Left kidney (tissue), 2 donors: ENCODE measurements around the gene CCR2. TPM values are rescaled to one million over a fixed set of nuclear protein-coding genes. Genes with fewer than 3 reads are reported as not detected.
"Not testable (repeated sequence)": the region's sequence is repeated elsewhere in the genome, so short reads cannot be mapped to it uniquely, and the experiment has no call there.

Experiments used
- DNase-seq: peaks from one replicate; pipeline ENCODE4 v3.0.0-alpha.2; 2013
- polyA plus RNA-seq: library from polyadenylated mRNA; unstranded; fragments of 120-200 nt; gene quantifications from one replicate; pipeline ENCODE4 v1.2.1, GENCODE V29; 2013; ENCODE audit not compliant: insufficient read length

Gene CCR2
- polyA plus RNA-seq, 1 donor = 1.1 TPM

DNA sequence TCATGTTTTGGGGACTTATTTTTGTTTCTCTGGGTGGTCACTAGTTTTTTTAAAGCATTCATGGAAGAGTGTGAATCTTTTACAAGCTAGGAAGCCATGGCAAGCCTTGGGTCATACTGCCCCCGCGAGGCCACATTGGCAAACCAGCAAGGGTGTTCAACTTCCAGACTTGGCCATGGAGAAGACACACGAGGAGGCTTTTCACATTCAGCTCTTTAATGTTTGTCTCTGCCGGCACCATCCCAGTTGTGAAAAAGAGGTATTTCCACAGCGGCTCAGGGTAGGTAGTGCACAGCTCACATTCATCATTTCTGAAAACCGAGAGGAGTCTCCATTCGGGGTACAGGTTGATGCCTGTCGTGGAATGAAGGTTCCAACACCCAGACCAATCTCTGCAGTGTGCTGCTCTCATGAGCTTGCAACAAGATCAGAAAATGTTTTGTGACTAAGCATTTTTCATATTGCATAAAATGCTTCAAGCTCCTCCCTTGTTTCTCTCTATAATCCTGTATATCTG is 24.6 kb downstream of the CCR2 start:
- peak; percentile 50 for DNase-seq

- no peak for DNase-seq
These were observed 26.7 kb downstream of the CCR2 start for GRCh38 chr3:46380471-46381221.

DNA sequence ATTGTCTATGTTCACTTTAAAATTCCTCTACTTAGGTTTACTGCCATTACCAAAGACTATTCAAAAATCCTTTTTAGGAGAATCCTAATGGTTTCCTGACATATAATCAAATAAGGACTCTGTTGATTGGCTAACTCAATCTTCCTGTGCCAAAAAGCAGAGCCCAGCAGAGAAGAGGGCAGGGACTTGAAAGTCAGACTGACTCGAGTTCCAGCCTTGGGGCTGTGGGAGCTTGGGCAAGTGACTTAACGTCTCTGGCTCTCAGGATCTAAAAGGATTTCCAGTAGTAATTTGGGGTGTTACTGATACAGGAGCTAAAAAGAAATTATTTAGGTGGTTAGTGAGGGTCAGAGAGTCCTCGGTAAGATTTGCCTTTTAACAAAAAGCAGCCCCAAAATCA is 27.7 kb downstream of the CCR2 start:
- DNase-seq = no peak

DNA sequence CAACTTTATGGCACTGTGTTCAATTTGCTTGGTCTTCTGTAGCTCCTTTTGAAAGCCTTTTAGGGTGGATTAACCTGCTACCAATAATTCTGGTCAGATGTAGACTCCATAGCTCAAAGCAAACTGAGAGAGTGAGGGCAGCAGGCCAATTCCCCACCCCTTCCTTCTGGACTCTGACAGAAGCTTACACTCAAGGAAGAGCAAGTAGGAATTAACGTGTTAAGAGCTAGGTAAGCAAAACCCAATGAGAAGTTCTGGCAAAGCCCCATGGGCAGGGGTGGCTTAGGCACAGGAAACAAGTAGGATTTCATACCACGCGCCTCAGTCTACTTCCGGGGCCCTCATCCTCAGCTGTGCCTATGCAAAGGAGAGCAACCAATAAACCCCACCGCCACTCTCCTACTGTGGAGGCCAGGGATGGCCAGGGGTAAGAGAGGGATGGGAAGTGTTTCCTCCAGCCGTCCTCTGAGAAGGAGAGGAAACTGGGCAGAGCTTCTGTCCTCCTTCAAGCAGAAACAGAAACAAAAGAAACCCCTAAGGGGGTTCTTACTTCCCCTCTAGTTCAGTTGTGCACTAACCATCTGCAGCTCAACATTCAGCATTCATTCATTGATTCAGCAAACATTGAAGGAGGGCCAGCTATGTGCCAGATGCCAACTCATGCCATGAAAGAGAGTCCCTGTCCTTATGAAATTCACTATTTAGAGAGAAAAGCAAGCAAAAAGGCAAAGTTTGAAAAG is 29.5 kb downstream of the CCR2 start:
- no peak for DNase-seq

GRCh38 chr3:46383951-46384330 is 30.0 kb downstream of the CCR2 start:
- DNase-seq = no peak

DNA sequence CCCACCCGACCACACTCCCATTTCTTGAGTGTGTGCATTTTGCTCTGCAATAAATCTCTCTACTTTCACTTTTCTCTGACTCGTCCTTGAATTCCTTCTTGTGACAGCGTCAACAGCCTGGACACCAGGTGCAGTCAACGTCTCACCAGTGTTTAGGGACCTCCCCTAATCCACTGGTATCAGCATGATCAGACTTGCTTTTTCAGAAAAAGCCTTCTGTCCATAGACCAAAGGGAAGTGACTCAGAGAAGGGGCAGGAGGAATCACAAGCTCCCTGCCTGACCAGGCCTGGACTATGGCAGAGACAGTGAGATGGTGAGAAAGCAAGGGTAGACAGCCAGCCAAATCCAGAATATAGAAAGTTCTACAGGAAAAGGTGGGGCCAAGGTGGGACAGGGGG is 32.3 kb downstream of the CCR2 start:
- no peak for DNase-seq

GRCh38 chr3:46388847-46389246 is 34.9 kb downstream of the CCR2 start:
- not testable (repeated sequence) for DNase-seq

- DNase-seq = no peak
These were observed 35.4 kb downstream of the CCR2 start for GRCh38 chr3:46389306-46389705.

GRCh38 chr3:46391526-46391925 is 37.6 kb downstream of the CCR2 start:
- DNase-seq = not testable (repeated sequence)

GRCh38 chr3:46393011-46393410 is 39.1 kb downstream of the CCR2 start:
- no peak for DNase-seq

DNA sequence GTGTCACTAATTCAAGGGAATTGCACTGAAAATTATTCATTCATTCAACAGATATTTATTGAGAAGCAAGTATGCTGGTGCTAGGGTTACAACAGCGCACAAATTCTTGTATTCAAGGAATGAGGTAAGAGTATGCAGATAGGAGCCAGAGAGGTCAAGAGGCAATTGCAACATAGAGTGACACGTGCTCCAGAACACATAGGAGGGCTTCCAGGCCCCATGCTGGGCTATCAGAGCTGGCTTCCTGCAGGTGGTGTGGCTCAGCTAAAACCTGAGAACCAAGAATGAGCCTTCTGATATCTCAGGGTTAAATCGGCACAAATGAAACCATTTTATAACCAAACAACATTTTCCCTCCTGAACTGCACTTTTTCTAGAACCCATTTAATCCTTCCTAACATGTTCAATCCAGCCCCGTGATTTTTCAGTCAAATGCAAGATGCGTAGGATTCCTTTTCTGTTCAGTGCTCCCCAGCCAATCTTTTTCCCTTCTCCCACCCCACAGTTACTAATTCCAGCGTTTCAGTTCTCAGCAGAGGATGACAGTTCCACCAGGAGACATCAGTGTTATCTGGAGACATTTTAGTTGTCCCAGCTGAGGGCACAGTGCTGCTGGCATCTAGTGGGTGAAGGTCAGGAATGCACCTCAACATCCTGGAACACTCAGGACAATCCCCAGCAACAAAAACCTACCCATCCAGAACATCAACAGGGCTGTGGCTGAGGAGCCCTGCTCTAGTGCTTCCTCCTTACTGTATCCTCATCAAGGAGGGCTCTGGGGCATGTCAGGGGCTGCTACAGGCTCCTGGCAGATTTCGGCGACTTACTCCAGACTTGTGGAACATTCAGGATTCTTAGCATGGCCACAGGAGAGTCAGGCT is 39.9 kb downstream of the CCR2 start:
- no peak for DNase-seq

GRCh38 chr3:46395210-46395661 is 41.3 kb downstream of the CCR2 start:
- DNase-seq = no peak

GRCh38 chr3:46395766-46396530 is 42.0 kb downstream of the CCR2 start:
- no peak for DNase-seq

DNA sequence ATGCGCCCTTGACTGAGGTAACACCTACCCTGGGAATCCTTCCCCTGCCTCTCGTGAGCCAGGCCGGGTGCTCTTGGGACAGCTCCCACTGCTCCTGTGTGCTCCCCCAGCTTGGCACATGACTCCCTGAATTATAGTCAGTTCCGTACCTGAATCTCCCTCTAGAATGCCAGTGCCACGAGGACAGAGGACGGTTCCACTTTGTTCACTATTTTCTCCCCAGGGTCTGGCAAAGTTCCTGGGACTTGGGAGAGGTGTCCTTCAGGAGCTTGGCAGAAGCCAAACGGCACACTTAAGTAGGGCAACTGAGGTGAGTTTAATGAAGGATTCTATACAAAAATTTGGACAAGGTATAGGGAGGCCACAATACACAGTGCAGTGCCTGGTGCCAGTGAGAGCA is 43.2 kb downstream of the CCR2 start:
- no peak for DNase-seq

- DNase-seq = no peak
These were observed 44.5 kb downstream of the CCR2 start for GRCh38 chr3:46398186-46398955.

DNA sequence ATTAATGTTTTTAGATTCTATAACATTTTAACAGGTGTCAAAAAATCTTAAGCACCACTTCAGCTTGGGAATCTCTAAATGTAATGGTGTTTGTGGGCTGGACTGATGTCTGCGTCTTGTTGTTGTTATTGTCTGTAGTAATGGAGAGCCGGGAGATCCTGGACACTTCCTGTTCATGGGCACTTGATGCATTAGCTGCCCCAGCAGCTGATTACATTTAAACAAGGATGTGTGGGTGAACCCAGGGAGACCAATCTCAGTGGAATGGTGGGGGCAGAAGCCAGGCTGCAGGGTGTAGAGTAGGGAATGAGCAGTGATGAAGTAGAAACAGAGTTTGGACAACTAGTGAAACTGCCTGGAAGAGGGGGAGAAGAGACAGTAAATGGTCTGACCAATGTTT is 45.2 kb downstream of the CCR2 start:
- DNase-seq = no peak

DNA sequence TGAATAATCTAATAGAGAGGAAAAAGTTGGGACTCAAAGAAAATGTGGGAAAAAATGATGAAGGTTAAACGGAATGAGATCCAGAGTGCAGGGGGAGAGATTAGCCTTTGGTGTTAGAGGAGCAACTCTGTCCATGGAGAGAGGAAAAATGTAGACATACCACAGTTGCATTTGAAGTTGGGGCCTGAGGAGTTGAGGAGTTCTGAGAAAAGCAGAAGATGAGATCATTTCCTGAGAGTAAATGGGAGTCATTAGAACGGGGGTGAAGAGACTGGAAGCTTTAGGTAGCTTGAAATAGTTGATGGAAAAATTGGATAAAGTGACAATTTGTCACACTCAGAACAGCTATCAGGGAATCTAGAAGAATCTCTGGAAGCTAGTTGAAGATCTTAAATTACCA is 45.6 kb downstream of the CCR2 start:
- no peak for DNase-seq

GRCh38 chr3:46400000-46400734 is 46.3 kb downstream of the CCR2 start:
- no peak for DNase-seq

- DNase-seq = no peak
These were observed 46.9 kb downstream of the CCR2 start for GRCh38 chr3:46400846-46401245.

DNA sequence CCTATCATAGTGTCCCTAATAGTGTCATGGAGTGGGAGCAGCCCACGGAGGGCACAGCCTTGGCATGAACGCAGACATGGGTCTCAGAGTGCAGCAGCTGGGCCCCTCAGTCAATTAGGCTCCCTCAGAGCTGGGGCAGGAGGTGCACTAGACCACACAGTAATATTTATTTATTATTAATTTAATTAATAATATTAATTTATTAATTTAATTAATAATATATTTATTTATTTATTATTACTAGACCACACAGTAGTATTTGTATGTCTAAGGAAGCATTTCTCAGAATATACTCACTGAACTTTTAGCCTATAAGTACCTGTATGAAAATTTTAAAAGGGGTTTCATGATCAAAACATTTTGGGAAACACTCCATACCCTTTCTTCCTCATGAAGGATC is 47.7 kb downstream of the CCR2 start:
- DNase-seq = no peak
